Small intestine (tissue), 7 donors: ENCODE results near the gene VPS18. TPM values are rescaled to one million over a fixed set of nuclear protein-coding genes. Genes with fewer than 3 reads are reported as not detected.
A peak's percentile ranks its signal among the peaks of the same experiment; 100 is the strongest.

Experiments used
- DNase-seq, 2 donors: peaks; one replicate each; pipeline versions ENCODE4 v3.0.0 to v3.0.0-alpha.2; 2013
- FAIRE-seq: peaks from 2 replicates; lab custom pipeline; 2012; peaks lifted over from hg19 to GRCh38; lab: Jason Lieb, UNC
- H3K27ac ChIP-seq, 3 donors: one replicate each; pipeline ENCODE4 v1.5.1; 2013; ENCODE audit warnings: low read length in 2 of 3, mild to moderate bottlenecking in 2 of 3, control low read depth in 1 of 3, inconsistent platforms in 1 of 3, low read depth in 1 of 3, moderate library complexity in 1 of 3
- H3K27me3 ChIP-seq, 3 donors: one replicate each; pipeline ENCODE4 v1.6.1; 2013; ENCODE audit warnings: low read length in 3 of 3, inconsistent platforms in 1 of 3; ENCODE audit not compliant: control insufficient read depth in 3 of 3, insufficient read depth in 3 of 3
- H3K36me3 ChIP-seq, 3 donors: one replicate each; pipeline ENCODE4 v1.6.1; 2013; ENCODE audit warnings: low read length in 3 of 3, inconsistent platforms in 1 of 3, low read depth in 1 of 3, mild to moderate bottlenecking in 1 of 3, moderate library complexity in 1 of 3; ENCODE audit not compliant: control insufficient read depth in 3 of 3, insufficient read depth in 2 of 3
- H3K4me1 ChIP-seq, 3 donors: one replicate each; pipeline ENCODE4 v1.6.1; 2013; ENCODE audit warnings: low read length in 2 of 3, inconsistent platforms in 1 of 3, low read depth in 1 of 3, mild to moderate bottlenecking in 1 of 3, moderate library complexity in 1 of 3; ENCODE audit not compliant: control insufficient read depth in 3 of 3, insufficient read depth in 2 of 3
- H3K4me3 ChIP-seq, 3 donors: one replicate each; pipeline ENCODE4 v1.5.1; 2013; ENCODE audit warnings: low read length in 3 of 3, control low read depth in 1 of 3, inconsistent platforms in 1 of 3, low read depth in 1 of 3, mild to moderate bottlenecking in 1 of 3, moderate library complexity in 1 of 3
- H3K9me3 ChIP-seq, 2 donors: one replicate each; pipeline ENCODE4 v1.6.1; 2013; ENCODE audit warnings: low read depth in 1 of 2, low read length in 1 of 2; ENCODE audit not compliant: control insufficient read depth in 2 of 2, insufficient read depth in 1 of 2
- WGBS, 3 donors: extraction: QIAGEN DNeasy Blood & Tissue Kit; methylation state at CpG; one replicate each; pipeline ENCODE4 v1.1.7; 2013; 5-methylcytosine and 5-hydroxymethylcytosine counted together
- polyA plus RNA-seq, 4 donors: library from polyadenylated mRNA; stranded (reverse) in 3 of 4; unstranded in 1 of 4; fragments of 200-250 nt in 3 of 4; fragments of 120-200 nt in 1 of 4; gene quantifications; one replicate each; pipeline versions ENCODE4 v1.2.1 to v1.2.3, GENCODE V29; 2013
- donor health status: healthy with polysubstance abuse.
- donor health status: control.
- donor health status: control.
- donor health status: Bipolar disorder and iron deficiency.
- donor health status: healthy.

VPS18 gene
- polyA plus RNA-seq, 4 donors: 7.6 to 20.2 (median 10.7) TPM

DNA sequence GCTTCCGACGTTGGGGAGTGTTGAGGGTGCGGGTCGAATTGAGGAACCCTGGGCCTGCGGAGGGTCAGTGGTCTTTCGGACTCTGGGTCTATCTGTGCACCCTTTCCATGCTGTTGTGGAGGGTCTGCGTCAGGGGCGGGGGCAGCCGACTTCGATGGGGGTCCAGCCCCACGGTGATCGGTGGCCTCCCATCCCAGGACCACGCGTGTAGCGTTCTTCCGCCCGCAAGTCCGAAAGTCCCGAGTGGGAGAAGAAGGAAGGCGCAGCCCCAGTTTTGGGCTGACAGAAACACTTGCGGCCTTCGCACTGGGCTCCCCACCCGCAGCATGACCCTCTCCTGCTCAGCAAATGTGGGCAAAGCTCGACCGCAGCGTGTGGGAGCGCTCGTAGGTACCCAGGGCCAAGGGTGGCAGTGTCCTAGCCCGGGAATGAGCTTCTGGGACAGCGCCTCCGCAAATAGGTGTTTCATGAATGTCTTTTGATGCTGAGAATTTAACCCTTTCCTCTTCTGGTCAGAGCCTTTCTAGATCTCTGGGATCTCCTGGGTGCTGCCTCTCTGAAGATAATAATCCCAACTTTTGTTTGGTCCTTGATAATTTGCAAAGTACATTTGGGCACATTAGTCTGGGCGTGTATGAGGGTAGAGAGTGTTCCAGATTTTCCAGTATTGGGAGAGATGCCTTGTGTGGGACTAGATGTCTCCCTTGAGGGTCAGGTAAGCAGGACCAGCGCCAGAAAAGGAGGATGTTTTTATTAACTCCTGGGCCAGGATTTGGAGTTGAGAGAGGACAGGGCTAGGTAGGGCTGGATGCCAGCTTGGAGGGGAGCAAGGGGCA is 32.6 kb downstream of the VPS18 start:
- Histone ChIP-seq H3K36me3 (peaks cover 0 to 9% (median 0%) of the 10 kb centered on the region in 3 donors), H3K4me3 (peak overlapping the region in 2 of 3 donors; percentile 16 to 63), H3K27ac (no peak overlapping the region), H3K9me3 (no peaks in the 10 kb centered on the region), H3K4me1 (peaks cover 7 to 81% (median 10%) of the 10 kb centered on the region in 3 donors), H3K27me3 (peaks cover 2 to 65% (median 4%) of the 10 kb centered on the region in 3 donors)
- 9 to 32% (median 14%) methylated on average over 27 to 33 of the region's 33 CpGs for WGBS, 3 donors
- FAIRE-seq (no peak), DNase-seq (no peak)

DNA sequence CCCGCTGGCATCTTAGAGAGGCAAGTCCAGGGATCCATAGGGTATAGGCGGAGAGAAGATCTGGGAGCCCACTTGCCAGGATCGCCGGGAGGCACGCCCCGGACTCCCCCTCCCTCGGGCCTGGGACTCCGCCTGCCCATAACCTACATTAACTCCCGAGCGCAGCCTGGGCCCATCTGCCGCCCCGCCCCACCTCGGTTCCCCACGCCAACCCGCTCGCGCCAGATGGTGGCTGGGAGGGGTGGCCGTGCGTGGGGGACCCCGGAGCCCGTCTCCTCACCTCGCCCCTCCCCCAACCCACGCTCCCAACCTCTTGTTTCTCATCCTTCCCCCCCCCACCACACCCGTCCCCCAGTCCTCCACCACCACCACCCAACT is 33.2 kb downstream of the VPS18 start:
- Histone ChIP-seq H3K27me3 (peaks cover 2 to 65% (median 4%) of the 10 kb centered on the region in 3 donors), H3K4me1 (peaks cover 7 to 80% (median 10%) of the 10 kb centered on the region in 3 donors), H3K9me3 (no peaks in the 10 kb centered on the region), H3K4me3 (peak overlapping the region in 2 of 3 donors; percentile 44 to 63), H3K36me3 (peaks cover 0 to 10% (median 0%) of the 10 kb centered on the region in 3 donors), H3K27ac (no peak overlapping the region)
- FAIRE-seq (no peak), DNase-seq (no peak)
- 1 to 8% (median 6%) methylated on average over 22 to 24 of the region's 24 CpGs for WGBS, 3 donors

DNA sequence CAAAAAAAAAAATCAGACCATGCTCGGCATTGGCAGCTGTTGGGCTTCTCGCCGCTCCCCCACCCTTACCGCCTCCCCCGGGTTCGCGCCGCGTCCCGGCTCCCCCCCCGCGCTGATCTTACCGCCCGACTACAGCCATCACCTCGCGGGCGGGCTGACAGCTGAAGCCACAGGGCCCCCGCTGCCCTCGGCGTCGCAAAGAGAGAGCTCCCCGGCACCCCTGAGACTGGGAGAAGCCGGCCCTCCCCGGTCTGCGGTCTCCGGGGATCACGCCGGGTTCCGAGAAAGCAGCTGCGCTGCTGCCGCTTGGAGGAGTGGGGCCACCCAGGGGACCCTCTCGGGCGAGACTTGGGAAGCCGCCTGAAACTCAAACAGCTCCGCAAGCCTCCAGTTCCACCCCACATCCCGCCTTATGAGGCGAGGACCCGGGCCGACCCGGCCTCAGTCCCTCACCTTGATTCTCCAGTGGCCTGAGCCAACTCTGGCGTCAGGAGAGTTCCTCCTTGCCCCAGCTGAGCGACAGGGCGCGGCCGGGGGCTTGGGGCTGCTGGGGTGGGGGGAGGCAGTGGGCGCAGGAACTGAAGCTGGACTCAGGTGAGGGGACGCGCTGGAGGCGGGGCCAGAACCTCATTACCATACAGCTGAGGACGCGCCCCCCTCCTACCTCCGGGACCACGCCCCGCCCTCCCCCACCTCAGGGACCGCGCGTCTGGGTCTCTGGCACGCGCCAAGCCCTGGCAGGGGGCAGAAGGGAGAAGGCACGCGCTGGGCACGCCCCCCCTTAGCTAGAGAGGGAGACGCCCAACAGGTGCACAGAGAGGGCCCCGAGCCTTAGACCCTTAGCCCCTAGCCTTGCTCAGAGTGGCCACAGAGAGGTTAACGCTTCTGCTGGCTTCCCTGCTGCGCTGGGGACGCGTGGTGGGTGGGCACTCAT is 33.9 kb downstream of the VPS18 start:
- peak in 1 of 2 donors; percentile 66 for DNase-seq
- Histone ChIP-seq H3K27me3 (peaks cover 2 to 65% (median 4%) of the 10 kb centered on the region in 3 donors), H3K27ac (peak overlapping the region in 2 of 3 donors; percentile 39 to 57)

DNA sequence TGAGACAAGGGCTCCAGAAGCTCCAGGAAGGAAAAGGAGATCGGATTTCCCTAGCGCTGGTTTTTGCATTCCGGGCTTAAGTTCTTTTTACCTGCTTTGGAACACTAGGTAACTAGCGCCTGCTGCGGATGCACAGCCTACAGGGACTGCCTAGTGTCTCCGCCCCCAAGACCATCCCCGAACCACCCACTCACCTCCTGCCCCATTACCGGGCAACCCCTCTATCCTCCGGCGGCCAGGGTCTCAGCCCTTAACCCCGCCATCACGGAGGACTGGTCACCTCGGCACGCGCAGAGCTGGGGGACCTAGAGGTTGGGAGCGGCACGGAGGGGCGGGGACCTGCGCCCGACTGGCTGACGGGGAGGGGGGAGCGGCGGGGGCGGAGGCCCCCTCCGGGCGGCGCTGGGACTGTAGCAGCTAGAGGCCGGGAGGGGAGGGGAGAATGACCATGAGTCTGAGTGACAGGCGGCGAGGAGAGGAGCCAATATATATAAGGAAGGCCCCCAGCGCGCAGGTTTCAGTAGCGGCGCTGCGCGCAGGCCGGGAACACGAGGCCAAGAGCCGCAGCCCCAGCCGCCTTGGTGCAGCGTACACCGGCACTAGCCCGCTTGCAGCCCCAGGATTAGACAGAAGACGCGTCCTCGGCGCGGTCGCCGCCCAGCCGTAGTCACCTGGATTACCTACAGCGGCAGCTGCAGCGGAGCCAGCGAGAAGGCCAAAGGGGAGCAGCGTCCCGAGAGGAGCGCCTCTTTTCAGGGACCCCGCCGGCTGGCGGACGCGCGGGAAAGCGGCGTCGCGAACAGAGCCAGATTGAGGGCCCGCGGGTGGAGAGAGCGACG is 34.8 kb downstream of the VPS18 start, which contains the start of gene DLL4:
TSS of gene DLL4 (plus strand) at position 520 of the 839 bp plus-strand sequence. CDS start 329 bp downstream, outside the sequence.
- H3K9me3 ChIP-seq: no peaks in the 10 kb centered on the region
- no peak for FAIRE-seq
- peaks cover 0 to 14% (median 0%) of the 10 kb centered on the region in 3 donors for H3K36me3 ChIP-seq
- H3K27ac ChIP-seq: peak within 1 kb of the TSS; percentile 41 to 57 (median 47)
- peak; percentile 69 to 86 for DNase-seq
- H3K4me3 ChIP-seq: peak within 1 kb of the TSS; percentile 41 to 63 (median 59)
- peaks cover 7 to 84% (median 11%) of the 10 kb centered on the region in 3 donors for H3K4me1 ChIP-seq
- 0 to 1% (median 1%) methylated on average over 64 to 71 of the region's 71 CpGs for WGBS, 3 donors
- H3K27me3 ChIP-seq: peaks cover 2 to 65% (median 4%) of the 10 kb centered on the region in 3 donors

More for the DNA sequence above, 33.9 kb downstream of the VPS18 start:
- Histone ChIP-seq H3K4me1 (peaks cover 7 to 80% (median 13%) of the 10 kb centered on the region in 3 donors), H3K36me3 (peaks cover 0 to 14% (median 0%) of the 10 kb centered on the region in 3 donors), H3K9me3 (no peaks in the 10 kb centered on the region), H3K4me3 (peak overlapping the region in 2 of 3 donors; percentile 44 to 63)
- FAIRE-seq: no peak
- WGBS, 3 donors: 0 to 1% (median 1%) methylated on average over 55 to 68 of the region's 68 CpGs

DNA sequence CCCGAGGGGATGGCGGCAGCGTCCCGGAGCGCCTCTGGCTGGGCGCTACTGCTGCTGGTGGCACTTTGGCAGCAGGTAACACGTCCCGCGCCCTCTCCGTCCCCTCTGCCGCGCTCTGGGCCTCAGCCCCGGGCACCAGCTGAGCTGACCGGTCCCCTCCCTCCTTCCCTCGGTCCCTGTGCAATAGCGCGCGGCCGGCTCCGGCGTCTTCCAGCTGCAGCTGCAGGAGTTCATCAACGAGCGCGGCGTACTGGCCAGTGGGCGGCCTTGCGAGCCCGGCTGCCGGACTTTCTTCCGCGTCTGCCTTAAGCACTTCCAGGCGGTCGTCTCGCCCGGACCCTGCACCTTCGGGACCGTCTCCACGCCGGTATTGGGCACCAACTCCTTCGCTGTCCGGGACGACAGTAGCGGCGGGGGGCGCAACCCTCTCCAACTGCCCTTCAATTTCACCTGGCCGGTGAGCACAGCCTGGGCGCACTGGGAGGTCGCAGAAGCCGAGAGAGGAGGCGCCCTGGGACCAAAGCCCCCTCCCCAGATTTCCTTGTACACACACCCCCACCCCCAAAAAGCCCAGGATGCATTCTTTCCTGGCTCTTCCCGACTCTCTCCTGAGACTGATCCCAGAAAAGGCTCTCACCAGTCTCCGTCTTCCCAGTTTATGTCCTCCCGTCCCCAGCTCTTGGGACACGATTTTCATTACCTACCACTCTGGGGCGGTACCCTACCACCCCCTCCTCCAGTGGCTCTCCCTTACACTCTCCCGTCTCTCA is 35.6 kb downstream of the VPS18 start:
- H3K9me3 ChIP-seq: no peaks in the 10 kb centered on the region
- H3K36me3 ChIP-seq: peaks cover 0 to 20% (median 0%) of the 10 kb centered on the region in 3 donors
- FAIRE-seq (no peak), DNase-seq (peak in 1 of 2 donors; percentile 66)
- H3K4me1 ChIP-seq: peaks cover 7 to 92% (median 11%) of the 10 kb centered on the region in 3 donors
- peaks cover 2 to 64% (median 4%) of the 10 kb centered on the region in 3 donors for H3K27me3 ChIP-seq
- H3K4me3 ChIP-seq: peak overlapping the region; percentile 41 to 63 (median 59)
- 1 to 2% (median 1%) methylated on average over 35 to 56 of the region's 56 CpGs for WGBS, 3 donors
- H3K27ac ChIP-seq: peak overlapping the region in 2 of 3 donors; percentile 32 to 47

DNA sequence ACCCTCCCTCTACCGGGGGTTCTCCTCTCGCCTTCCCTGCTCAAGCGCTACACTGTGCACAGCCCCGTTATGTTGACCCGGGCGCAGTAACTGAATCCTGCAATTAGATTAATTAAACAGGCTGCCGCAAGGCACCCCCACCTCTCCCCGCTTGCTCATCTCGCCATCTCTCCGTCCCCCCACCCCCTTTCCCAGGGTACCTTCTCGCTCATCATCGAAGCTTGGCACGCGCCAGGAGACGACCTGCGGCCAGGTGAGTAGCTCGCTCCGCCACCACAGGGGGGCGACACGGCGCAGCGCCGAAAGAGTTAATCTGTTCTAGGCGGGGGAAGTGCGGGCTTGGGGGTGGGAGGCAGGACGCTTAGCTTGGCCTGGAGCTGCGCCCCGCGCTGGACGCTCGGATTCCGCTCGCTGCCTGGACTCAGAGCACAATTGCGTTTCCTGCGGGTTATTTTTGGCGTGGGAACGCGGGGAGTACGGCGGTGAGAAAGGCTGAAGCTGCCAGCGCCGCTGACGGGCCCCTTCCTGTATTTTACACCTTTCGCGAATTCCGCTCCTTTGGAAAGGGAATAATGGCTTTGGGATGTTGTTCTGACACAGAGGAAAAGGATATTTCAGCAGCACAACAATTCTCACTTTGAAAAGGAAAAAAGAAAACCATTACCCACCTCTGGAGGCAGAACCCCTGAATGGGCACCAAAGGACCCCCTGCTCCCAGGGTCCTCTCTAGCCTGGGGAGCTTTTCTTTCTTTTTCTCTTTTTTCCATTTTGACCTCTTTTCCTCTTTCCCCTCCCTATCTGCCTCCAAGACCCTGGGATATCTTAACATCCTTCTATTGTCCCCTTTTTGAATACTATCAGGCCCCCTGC is 36.4 kb downstream of the VPS18 start:
- 1 to 2% (median 2%) methylated on average over 46 of the region's 46 CpGs for whole genome bisulfite sequencing, 3 donors
- Histone ChIP-seq H3K4me3 (peak overlapping the region in 2 of 3 donors; percentile 59 to 63), H3K27me3 (peaks cover 2 to 56% (median 4%) of the 10 kb centered on the region in 3 donors), H3K36me3 (peaks cover 0 to 26% (median 0%) of the 10 kb centered on the region in 3 donors), H3K4me1 (peaks cover 7 to 84% (median 11%) of the 10 kb centered on the region in 3 donors), H3K27ac (peak overlapping the region in 2 of 3 donors; percentile 76 to 84), H3K9me3 (no peaks in the 10 kb centered on the region)
- FAIRE-seq: no peak
- DNase-seq: peak; percentile 39 to 81
